ENCODE measurements around the gene TMCC1.
A peak's percentile ranks its signal among the peaks of the same experiment; 100 is the strongest.
"Not testable (repeated sequence)": the region's sequence is repeated elsewhere in the genome, so short reads cannot be mapped to it uniquely, and the experiment has no call there.

Gene TMCC1

DNA sequence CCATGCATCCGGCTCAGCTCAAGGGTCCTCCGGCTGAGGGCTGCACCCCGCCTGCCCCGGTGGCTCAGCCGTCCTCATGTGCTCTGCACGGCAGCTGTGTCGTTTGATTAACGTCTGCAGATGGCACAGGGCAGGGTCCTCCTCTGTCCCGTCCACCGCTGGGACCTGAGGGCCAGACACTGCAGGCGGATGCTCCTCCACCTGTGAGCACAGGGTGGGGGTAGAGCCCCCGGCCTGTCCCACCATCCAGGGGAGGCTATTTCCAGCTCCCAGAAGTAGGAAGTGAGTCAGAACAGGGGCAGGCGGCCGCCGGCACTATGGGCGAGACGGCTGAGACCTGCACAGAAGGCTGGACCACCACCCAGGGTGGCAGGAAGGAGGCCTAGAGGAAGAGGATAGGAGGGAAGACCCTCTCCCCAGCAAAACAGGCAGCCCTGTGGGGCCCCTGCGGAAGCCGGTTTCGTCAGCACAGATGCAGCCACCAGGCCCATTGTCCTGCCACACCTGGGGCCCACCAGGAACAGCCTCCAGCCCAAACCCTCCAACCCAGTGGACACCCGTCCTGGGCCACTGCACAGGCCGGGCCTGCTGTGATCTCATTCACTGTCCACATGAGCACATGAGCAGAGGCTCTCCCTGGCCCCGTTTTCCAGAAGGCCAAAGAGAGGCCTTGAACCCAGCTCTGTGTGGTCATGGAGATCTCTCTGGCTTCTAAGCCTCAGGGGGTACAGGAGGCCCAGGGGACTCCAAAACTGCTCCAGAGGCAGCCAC lies 274.4 kb downstream of the TMCC1 start:
- no peak for DNase-seq

DNA sequence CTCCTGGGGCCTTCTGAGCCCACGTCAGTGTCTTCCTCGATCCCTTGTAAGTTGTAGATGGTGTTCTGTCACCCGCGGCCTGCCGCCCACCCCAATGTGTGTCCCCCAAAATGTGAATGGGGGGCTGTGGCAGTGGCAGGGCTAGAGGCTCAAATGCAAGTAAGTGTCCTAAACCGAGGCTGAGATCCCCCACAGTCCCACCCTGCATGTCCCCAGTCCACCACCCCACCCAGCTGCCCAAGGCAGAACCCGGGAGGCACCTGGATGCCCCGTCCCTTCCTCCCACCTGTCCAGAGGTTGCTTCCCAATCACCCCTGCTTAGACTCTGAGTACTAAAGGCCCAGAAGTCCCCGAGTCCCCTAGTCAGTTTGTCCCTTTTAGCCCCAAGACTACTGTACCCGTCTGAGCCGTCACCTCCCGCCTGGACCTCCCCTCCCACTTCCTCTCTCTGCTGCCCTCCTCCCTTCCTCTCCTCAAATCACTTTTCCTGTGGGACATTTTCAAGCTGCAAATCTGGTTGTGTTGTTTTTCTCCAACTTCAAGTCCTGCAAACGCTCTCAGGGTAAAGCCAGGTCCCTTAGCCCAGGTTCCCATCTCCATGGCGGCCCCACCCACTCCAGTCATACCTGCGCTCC lies 275.2 kb downstream of the TMCC1 start:
- no peak for DNase-seq

DNA sequence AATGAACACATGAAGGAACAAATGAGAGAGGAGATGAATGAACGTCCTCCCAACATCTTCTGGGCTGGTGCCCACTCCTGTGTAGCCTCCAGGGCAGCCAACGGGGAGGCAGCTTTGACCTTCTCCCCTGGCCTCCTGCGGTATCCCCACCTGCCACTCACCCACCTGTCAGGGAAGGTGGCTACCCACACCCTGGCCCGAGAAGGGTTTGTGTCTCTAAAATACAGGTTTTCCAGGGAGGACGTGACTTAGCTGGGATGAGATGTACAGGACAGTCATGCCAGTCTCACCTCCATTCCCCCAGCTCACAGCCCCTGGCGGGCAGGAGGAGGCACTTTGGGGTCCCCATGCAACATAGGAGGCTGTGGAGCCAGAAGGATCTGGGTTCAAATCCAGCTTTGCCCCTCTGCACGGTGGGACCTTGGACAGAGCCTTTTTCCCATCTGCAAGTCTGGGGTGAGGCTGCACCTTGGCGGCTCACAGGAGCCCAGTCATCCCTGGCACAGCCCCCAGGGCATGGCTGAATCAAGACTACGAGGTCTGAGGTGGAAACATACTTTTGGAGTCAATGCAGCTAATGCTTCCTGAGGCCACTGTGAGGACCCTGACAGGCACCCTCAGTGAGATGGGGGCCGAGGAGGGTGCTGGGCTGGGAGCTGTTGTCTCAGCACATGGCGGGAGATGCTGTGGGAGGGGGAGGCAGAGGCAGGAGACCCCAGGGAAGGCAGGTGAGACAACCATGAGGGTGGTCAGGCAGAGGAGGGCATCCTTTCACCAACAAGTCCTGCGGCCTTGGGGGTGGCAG lies 275.9 kb downstream of the TMCC1 start:
- no peak for DNase-seq

DNA sequence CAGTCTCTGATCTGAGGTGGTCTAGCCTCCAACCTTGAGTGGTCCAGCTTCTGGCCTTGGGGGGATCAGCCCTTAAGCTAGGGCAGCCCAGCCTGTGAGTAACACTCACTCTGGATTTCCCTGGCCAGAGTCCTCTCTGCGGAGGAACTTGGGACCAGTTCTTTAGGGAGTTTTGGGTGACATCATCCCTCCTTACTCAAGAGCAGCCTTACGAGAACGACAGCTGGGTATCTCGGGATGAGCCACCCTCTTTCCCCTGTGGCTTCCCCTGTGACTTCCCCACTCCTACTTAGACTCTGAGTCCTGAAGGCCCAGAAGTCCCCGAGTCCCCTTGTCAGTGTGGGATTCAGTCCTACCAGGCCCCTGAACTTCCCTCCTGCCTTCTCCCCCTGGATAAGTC lies 276.8 kb downstream of the TMCC1 start:
- no peak for DNase-seq

DNA sequence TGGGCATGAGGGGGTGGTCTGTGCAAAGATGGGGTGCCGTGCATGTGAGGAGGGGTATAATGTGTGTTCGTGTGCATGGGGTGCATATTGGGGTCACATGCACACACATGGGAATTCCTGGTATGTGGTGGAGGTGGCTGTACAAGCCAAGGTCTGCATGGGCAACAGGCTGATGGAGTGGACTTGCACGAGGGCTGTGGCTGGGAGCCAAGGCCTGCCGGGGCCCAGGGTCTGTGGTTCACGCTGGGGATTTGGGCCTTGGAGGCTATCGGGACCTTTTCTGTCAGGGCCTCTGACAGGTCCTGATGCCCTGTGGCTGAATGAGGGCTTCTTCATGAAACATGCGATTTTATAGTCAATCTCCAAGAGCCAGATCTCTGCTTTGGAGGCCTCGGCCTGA lies 277.2 kb downstream of the TMCC1 start:
- no peak for DNase-seq

DNA sequence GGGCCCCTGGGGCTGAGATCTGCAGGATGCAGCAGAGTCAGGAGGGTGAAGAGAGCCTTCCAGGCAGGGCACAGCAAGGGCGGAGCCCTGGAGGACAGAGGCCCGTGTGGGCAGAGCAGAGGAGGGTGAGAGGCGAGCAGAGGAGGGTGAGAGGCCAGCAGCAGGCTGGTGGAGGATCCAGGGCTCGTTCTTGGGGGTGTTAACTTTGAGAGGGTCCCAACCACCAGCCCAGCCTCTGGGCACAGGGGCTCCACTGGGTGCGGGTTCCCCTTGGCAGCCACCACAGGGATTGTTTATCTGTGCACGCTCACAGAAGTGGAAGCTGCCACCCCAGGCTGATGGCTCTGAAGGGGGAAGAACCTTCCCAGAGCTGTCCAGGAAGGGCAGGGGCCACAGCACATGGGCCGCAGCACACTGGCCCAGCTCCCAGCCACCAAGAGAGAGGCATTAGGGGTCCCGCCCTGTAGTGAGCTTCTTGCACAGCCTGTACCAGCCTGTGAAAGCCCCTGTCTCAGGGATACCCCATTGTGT lies 277.7 kb downstream of the TMCC1 start:
- peak; percentile 57 for DNase-seq

DNA sequence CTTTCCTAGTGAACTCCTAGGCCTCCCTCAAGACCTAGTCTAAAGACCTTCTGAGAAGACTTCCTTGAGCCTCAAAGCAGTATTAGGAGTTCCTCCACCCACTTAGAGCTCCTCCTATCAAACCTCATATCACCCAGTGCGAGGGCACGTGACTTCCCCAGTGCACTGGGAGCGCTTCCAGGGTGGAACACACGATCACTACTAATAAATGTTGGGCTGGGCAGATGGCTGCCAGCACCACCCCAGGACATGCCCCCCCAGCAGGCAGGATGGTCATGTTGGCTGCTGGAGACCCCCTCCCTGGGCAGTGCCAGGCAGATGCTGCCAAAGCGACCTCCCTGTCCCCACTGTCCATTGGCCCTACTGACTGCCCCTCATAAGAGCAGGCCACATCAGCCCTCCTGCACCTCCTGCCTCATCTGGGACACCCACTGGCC lies 278.6 kb downstream of the TMCC1 start:
- peak; percentile 94 for DNase-seq

DNA sequence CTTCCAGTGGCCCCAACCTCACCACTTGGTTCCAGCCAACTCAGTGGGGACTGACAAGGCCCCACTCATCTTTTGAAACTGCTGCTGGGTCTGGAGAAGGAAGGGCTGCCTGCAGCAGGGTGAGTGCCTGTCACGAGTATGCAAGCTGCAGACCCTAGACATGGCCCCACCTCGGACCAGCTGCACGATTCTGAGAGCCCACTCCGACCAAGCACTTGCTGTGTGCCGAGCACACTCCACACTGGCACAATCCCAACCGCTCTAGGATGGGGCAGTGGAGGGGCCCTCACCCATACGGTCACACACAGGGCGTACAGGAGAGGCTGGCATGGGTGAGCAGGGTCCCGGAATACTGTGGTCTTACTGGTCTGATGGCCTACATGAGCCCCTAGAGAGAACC lies 279.1 kb downstream of the TMCC1 start:
- DNase-seq, result no peak

DNA sequence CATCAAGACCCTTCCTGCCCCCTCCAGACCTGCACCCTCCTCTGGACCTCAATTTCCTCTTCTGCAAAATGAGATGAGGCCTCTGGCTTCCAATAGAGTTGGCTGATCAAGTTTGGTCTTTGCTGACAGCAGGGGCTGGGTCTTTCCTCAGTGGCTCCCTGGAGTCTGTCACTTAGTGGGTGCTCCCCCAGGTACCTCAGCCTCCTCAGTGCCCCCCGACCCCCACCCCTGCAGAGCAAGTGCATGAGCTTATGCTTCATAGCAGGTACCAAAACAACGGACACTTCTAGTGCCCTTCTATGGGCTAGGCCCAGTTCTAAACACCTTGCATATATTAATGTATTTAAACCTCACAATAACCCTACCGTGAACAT lies 280.2 kb downstream of the TMCC1 start:
- peak; percentile 48 for DNase-seq

DNA sequence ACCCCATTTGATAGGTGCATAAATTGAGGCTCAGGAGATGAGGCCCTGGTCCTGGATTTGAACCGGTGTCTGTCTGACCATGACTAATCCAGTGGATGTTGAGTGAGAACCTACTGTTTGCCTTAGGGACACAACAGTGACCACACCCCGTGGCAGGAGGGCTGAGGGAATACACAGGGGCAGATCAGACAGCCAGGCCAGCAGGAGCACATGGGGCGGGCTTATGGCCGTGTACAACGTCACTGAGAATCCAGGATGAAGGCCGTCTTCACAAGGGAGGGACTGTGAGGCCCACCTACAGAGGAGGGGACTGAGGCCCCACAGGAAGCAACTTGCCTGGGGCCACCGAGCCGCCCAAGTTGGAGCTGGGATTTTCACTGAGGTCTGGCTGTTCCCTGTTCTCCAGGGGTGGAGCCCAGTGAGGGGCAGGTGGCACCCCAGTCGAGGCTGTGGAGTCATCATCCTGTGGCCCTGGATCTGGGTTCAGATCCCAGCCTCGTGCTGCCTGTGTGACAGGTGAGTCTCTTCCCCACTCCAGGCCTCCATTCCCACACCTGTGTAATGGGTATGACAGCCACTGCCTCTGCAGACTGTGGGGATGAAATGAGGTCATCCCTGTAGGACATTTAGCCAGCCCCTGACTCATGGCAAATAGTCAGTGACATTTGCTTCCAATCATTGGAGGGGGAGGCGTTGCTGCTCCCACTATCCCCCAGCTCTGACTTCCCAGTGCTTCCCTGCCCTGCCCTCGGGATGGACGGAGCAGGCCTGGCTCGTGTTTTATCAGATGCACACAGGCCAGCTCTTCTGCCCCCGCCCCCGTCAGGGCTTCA lies 280.8 kb downstream of the TMCC1 start:
- no peak for DNase-seq

DNA sequence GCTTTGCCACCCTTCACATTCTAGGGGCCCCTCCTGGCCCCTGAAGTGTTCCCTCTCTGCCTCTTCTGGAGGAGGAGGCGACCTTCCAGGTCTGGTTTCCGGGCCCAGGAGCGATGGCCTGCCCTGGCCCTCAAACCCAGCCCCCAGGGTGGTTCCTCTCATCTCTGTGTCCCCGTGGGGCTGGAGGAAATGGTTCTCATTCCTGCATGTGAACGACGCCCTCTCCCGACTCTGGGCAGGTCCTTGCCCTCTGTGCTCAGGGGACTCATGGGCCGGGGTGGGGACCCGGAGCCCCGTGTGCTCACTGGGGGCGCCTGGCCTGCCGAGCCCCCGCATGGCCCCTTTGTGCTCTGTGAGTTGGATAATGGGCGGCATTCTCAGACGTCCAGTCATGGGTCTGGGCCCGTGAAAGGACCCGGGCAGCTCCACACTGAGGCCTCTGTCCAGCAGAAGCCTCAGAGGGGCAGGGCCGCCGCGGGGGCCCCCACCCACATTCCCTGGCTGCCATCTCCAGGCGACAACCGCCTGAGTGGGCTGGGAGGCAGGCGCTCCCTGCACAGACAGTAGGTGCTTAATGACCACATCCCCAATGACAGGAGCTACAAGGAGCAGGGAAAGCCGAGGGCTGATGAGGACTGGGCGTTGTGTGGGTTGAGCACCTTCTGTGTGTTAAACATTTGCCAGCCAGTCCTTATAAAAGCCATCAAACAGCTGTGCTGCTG lies 281.5 kb downstream of the TMCC1 start:
- DNase-seq, result no peak

DNA sequence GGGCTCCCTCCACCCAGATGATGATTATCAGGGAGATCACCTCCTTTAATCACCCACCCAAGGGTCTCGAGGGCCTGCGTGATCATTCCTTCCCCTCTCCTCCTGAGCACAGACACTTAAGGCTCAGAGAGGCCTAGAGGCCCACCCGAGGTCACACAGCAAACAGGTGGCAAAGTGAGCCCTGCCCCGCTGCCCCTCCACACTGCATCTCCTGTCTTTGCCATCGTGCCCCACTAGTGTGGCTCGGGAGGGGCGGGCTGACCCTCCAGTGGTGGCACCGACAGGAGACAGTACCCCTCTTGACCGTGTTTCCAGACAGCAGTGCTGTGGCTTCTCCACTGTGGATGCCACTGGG lies 282.1 kb downstream of the TMCC1 start:
- no peak for DNase-seq

DNA sequence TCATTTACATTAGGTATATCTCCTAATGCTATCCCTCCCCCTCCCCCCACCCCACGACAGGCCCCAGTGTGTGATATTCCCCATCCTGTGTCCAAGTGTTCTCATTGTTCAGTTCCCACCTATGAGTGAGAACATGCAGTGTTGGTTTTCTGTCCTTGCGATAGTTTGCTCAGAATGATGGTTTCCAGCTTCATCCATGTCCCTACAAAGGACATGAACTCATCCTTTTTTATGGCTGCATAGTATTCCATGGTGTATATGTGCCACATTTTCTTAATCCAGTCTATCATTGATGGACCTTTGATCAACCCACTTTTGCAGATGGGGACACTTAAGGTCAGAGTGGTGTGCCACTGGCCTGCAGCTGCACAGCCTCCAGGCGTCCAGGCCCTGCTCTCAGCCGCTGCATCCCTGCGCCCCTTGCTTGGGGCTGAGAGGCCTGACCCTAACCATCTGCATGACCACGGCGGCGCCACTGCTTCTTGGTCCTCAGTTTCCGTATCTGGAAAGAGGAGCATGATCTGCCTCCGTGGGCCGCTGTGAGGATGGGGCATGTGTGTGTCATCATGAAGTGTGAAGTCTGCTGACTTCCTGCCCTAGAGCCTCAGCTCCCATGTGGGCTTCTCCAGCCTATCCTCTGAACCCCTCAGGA lies 282.6 kb downstream of the TMCC1 start:
- DNase-seq, result not testable (repeated sequence)

DNA sequence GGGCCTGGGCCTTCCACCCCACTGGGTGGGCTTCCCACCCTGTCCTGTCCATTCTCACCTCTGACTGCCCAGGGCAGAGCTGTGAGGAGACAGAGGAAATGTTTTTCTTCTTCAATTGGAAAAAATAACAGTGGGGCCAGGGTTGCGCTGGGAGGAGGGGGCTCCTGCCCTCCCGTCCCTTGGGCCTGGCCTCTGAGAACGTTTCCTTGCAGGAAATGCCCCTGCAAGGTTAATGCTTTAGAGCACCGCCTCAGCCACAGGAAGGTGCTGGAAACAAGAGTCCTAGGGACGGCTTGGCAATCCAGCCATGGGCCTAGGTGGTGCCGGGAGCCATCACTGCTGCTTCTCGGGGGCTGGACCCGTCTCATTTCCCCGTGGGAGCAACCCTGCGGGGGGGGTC lies 283.2 kb downstream of the TMCC1 start:
- DNase-seq, result no peak

DNA sequence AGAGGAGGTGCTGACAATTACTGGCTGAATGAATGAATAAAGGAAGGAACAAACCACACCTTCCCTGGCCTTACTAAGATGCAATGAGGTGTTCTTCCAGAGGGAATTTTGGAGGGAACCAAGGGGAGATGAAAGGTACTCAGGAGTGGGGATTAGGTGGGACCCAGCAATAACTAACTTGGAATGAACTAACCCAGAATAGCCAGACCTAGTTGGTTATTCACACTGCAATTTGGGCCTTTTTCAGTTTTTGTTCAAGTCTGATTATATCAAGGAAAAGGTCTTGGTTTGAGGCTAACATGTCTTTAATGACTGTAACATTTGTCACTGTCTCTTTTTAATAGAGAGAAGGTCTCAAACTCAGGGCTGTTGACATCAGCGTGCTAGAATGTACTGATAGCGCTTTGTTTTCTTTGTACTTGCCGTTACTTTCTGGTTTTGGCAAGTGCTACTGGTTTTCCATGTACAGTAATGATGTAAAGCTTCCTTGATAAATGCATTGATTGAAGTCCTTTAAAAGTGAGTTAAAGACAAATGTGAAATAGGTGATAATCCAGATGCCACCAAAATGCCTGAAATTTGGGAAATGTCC lies 283.8 kb downstream of the TMCC1 start:
- peak; percentile 43 for DNase-seq

DNA sequence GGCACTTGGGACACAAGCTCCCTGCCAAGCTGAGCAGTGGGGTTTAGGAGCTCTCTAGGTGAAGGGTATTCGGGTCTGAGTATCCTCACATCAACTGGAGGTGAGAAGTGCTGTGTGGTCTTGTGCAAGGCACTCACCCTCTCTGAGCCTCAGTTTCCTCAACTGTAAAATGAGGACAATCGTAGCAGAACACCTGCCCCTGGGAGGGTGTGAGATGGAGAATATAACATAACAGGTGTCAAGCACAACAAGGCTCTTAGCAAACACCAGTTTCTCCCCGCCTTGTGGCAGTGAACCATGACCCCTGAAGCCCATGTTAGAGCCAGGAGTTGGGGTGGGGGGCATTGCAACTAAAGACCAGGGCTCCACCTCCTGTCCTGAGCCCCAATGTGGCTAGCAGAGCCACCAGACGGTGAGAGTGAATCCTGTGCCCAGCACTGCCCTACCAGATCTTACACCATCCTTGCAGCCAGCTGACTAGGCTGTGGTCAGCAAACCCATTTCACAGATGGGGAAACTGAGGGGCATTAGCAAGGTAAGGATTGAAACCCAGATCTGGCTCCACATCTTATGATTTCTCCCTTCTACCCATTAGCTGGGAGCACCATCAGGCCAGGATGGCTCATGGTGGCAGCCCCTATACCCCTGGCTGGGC lies 284.4 kb downstream of the TMCC1 start:
- no peak for DNase-seq

DNA sequence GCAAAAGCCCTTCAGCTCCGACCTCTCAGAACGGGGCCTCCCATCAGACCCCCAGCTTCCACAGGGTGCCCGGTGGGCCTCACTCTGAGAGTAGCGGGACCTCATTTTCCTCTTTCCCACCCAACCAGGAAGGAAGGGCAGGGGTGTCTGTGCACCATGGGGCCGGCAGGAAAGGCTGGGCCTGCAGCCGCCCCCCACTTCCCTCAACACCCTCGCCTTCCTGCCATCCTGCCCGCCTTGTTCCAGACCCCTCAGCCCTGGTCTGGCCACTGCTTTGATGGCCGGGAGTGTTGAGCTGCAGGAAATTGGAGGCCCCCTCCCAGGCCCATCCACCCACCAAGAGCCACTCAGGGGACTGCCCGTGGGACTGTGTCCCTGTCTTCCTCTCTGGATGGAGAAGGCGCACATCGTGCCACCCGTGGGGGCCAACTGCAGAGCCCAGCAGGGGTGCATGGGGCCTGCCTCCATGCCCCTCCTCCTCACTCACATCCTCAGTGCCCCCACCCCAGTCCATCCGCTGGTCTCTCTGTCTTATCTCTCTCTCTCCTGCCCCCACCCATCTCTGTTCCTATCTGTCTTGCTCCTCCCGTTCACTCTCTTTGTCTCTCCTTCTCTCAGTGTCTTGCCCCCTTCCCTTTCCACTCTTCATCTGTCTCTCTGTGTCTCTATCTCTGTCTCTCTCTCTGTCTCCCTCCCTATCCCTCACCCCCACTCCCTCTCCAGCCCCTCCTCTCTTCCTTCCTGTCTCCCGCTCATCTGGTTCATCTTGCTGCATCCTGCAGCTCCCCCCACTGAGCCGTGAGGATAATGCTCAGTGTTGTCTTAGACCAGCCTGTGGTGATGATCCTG lies 285.2 kb downstream of the TMCC1 start:
- DNase-seq, result peak; percentile 82

DNA sequence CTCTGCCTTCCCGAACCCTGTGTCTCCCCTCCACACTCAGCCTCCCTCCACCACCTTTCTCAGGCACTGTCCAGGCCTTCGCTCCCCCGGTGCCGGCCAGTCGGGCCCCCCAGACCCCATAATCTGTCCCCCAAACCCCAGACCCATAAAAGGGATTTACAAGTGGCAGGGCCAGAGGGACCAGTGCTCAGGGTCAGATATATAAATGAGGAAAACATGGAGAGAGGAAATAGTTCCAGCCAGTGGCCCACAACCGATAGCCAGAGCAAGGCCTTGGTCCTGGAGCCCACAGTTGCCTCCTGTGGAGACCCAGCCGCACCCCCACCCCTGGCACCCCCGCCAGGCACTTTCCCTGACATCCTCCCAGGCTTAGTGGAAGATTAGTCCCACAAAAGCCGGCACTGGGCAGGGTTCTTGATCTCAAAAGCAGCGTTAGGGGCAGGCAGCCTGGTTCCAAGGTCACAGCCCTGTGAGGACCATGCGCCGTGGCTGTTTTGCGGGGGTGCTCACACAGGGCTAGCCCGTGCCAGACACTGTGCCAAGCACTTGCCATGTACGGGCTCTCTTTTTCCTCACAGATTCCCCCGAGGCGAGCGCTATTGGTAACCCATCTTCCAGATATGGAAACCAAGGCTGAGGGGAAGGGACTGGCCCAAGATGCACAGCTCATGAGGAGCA lies 286.0 kb downstream of the TMCC1 start:
- no peak for DNase-seq

All from hematopoietic multipotent progenitor cell treated with erythropoietin and hydrocortisone succinate and interleukin-3 and kit ligand, for 4 days (in vitro differentiated cells).